Lower lobe of right lung (tissue), 2 donors: ENCODE results near the gene ZC3H7B. TPM values are rescaled to one million over a fixed set of nuclear protein-coding genes. Genes with fewer than 3 reads are reported as not detected.

Source experiments
- ATAC-seq, 2 donors: fragments of 200-7000 bp; cut with Tn5 transposase; one replicate each; pipeline ENCODE4 v1.9.1; 2020 to 2022; ENCODE audit warnings: mild to moderate bottlenecking in 2 of 2, moderate library complexity in 2 of 2
- DNase-seq: peaks from one replicate; pipeline ENCODE4 v3.0.0-alpha.2; 2020
- H3K27ac ChIP-seq: fragments of 200-600 bp; one replicate; pipeline ENCODE4 v1.8.0; 2022
- H3K27me3 ChIP-seq: fragments of 200-600 bp; one replicate; pipeline ENCODE4 v1.8.0; 2022; ENCODE audit warnings: low read depth
- H3K36me3 ChIP-seq: fragments of 200-600 bp; one replicate; pipeline ENCODE4 v1.8.0; 2022; ENCODE audit warnings: mild to moderate bottlenecking
- H3K4me1 ChIP-seq: fragments of 200-600 bp; one replicate; pipeline ENCODE4 v1.8.0; 2022
- H3K4me3 ChIP-seq: fragments of 200-600 bp; one replicate; pipeline ENCODE4 v1.8.0; 2022; ENCODE audit warnings: mild to moderate bottlenecking
- H3K9me3 ChIP-seq: fragments of 200-600 bp; one replicate; pipeline ENCODE4 v1.8.0; 2022
- intact Hi-C: fragments of 100-400 bp; cut with DNase I; formaldehyde crosslinking; loops from one replicate; pipeline ENCODE4 v1.11.0; 2022
- total RNA-seq: library from RNA; stranded (reverse); fragmentation: NEBNext Ultra II Directional; extraction: Animal tissue kit (Norgen Biotek cat#: 25700); gene quantifications from one replicate; pipeline ENCODE4 v1.2.1, GENCODE V29; 2021
- TF ChIP-seq, protein P1 (sequence below): fragments of 200-600 bp; IDR thresholded peaks from one replicate; pipeline ENCODE4 v1.8.0; 2022; ENCODE audit warnings: antibody characterized with exemption, mild to moderate bottlenecking
- donor health status: DM: no; HTN: yes; CAD: no; lungs with severe emphysema.

ZC3H7B gene
- total RNA-seq, 1 donor from 2014 or later = 63.1 TPM

- H3K4me1 ChIP-seq = peaks cover 23% of the 10 kb centered on the region
- intact Hi-C loops = no loop called here
- H3K36me3 ChIP-seq = no peaks in the 10 kb centered on the region
- no peak for ATAC-seq
- H3K27ac ChIP-seq = no peak overlapping the region
- H3K9me3 ChIP-seq = no peaks in the 10 kb centered on the region
- DNase-seq = no peak
- no peaks in the 10 kb centered on the region for H3K27me3 ChIP-seq
- no peak overlapping the region for H3K4me3 ChIP-seq
- TF ChIP-seq, protein P1, sequence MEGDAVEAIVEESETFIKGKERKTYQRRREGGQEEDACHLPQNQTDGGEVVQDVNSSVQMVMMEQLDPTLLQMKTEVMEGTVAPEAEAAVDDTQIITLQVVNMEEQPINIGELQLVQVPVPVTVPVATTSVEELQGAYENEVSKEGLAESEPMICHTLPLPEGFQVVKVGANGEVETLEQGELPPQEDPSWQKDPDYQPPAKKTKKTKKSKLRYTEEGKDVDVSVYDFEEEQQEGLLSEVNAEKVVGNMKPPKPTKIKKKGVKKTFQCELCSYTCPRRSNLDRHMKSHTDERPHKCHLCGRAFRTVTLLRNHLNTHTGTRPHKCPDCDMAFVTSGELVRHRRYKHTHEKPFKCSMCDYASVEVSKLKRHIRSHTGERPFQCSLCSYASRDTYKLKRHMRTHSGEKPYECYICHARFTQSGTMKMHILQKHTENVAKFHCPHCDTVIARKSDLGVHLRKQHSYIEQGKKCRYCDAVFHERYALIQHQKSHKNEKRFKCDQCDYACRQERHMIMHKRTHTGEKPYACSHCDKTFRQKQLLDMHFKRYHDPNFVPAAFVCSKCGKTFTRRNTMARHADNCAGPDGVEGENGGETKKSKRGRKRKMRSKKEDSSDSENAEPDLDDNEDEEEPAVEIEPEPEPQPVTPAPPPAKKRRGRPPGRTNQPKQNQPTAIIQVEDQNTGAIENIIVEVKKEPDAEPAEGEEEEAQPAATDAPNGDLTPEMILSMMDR = no peak
Observed at GRCh38 chr22:41310336-41310735, 9.0 kb downstream of the ZC3H7B start.

- no peak overlapping the region for H3K4me3 ChIP-seq
- no peaks in the 10 kb centered on the region for H3K36me3 ChIP-seq
- ATAC-seq (no peak), DNase-seq (no peak)
- no peak overlapping the region for H3K27ac ChIP-seq
- H3K27me3 ChIP-seq = no peaks in the 10 kb centered on the region
- TF ChIP-seq, protein P1 = no peak
- intact Hi-C loops = no loop called here
- H3K9me3 ChIP-seq = no peaks in the 10 kb centered on the region
- peaks cover 13% of the 10 kb centered on the region for H3K4me1 ChIP-seq
Observed at GRCh38 chr22:41311487-41311886, 10.2 kb downstream of the ZC3H7B start.

DNA sequence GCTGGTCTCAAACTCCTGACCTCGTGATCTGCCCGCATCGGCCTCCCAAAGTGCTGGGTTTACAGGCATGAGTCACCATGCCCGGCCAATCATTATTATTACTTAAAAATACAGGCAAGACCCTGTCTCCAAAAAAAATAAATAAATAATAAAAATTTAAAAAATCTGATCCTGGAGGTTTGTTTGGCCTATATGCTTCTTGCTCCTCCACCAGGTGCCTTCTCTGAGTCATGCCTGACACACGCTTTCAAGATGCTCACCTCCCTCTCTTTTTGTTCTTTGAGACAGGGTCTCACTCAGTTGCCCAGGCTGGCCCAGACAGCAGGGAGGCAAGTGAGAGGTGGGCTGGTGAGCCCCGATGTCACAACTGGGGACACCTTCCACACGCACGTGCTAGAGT is 13.5 kb downstream of the ZC3H7B start:
- Histone ChIP-seq H3K27me3 (no peaks in the 10 kb centered on the region), H3K4me3 (no peak overlapping the region), H3K27ac (no peak overlapping the region), H3K36me3 (no peaks in the 10 kb centered on the region), H3K4me1 (no peaks in the 10 kb centered on the region), H3K9me3 (no peaks in the 10 kb centered on the region)
- TF ChIP-seq, protein P1 = no peak
- ATAC-seq (no peak), DNase-seq (no peak)
- intact Hi-C loops = no loop called here

GRCh38 chr22:41315586-41315985 is 14.3 kb downstream of the ZC3H7B start:
- Histone ChIP-seq H3K27me3 (no peaks in the 10 kb centered on the region), H3K4me1 (no peaks in the 10 kb centered on the region), H3K36me3 (peaks cover under 1% of the 10 kb centered on the region), H3K4me3 (no peak overlapping the region), H3K9me3 (no peaks in the 10 kb centered on the region), H3K27ac (no peak overlapping the region)
- ATAC-seq (no peak), DNase-seq (no peak)
- TF ChIP-seq, protein P1 = no peak
- intact Hi-C loops = no loop called here

DNA sequence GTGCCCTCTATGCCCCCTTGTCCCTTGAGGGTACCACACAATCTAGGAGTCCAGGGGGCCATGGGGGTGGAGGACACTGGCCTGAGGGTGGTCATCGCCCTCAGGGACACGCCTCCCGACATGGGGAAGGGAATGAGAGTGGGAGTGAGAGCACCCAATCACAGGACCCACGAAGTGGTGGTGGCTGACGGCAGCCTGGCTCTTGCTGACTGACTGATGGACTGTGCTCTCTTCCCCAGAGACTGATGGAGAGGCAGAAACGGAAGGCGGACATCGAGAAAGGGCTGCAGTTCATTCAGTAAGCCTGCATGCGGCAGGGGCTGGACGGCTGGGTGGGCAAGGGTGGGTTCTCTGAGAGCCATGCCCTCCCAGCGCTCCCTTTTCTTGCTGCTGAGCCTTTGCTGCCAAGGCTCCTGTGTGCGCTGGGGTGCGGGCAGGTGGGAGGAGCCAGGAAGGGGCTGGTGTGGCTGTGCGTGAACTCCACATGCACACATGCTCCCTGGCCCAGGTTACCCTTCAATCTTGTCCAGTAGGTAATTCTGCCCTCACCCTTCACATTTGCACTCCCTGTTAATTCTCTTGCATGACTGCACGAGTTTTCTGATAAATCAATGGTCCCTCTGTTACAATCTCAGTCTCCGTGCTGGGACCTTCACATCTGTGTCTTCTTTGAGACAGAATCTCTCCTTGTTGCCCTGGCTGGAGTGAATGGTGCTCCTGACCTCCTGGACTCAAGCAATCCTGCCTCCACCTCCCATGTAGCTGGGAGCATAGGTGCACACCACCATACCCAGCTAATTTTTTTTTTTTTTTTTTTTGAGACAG is 19.3 kb downstream of the ZC3H7B start:
- no peak overlapping the region for H3K27ac ChIP-seq
- peaks cover 44% of the 10 kb centered on the region for H3K36me3 ChIP-seq
- intact Hi-C loops = no loop called here
- ATAC-seq (no peak), DNase-seq (no peak)
- TF ChIP-seq, protein P1 = no peak
- no peaks in the 10 kb centered on the region for H3K4me1 ChIP-seq
- H3K4me3 ChIP-seq = no peak overlapping the region
- no peaks in the 10 kb centered on the region for H3K27me3 ChIP-seq
- no peaks in the 10 kb centered on the region for H3K9me3 ChIP-seq
